Stimulated activated CD8-positive, alpha-beta memory T cell treated with anti-CD3 and anti-CD28 coated beads, Interleukin-7, amount 100 ng/mL, for 48 hours (primary cell): ENCODE results near the gene HIVEP3.

Experiments used
- DNase-seq, 2 donors: peaks; one replicate each; pipeline ENCODE4 v3.0.0-alpha.2; 2020; ENCODE audit warnings: low read depth in 1 of 2; ENCODE audit errors: extremely low read depth in 1 of 2

HIVEP3 gene

DNA sequence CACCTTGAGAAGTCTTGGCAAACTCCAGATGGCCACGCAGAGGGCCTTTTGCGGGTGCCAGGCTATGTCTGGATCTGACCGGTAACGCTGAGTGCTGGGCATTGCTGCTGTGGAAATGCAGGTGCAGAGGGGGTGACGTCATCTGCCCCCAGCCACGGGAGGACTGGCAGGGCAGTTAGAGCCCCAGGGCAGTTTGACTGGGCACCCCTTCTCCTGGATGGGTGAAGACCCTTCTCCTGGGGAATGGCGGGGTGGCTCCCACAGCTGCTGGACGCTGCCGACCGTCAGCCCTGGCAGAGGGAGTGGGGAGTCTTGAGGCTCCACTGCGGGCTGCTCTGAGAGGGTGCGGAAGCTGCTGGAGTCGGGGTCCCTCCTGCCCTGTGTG, 421.7 kb downstream of the HIVEP3 start:
- DNase-seq: no peak

DNA sequence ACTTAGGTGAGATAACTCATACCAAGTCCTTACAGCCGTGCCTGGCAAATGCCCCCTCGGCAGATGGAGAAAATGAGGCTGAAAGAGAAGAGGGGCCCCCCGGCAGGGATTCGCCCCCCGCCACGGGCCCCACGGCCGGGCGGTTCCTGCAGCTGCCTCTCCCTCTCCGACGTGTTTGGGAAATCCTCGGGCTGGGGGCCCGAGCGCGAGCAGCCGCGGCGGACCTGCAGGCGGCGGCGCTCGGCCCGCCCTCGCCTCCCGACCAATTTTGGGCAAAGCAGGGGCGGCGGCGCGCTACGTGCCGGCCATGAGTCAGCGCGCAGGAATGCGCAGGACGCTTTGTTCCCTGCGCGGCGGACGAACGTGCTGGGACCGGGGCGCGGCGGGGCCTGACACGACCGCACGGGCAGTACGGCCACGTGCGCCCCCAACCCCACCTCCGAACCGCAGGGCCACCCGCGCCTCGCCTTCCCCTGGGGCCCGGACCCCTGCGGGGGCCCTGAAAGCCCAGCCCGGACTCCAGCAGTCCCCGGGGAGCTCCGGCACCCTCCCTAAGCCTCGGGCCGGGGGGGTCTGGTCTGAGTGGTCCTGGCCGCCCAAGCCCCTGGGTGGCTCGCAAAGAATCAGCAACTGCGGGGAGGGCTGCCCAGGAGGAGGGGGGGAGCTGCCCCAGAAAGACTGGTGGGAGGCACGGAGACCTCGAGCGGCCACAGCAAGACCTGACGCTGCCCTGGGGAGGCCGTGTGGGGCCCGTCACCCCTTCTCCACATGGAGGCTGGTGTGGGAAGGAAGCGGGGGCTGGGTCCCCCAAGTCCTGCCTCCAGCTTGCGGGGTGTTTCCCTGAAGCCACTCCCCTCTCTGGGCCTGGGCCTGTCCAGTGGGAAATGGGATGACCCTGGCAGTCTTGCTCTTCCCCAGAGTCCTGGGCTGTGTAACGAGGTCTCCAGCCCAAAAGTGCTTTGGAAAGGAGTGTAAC, 422.4 kb downstream of the HIVEP3 start:
- peak; percentile 36 to 39 for DNase-seq

DNA sequence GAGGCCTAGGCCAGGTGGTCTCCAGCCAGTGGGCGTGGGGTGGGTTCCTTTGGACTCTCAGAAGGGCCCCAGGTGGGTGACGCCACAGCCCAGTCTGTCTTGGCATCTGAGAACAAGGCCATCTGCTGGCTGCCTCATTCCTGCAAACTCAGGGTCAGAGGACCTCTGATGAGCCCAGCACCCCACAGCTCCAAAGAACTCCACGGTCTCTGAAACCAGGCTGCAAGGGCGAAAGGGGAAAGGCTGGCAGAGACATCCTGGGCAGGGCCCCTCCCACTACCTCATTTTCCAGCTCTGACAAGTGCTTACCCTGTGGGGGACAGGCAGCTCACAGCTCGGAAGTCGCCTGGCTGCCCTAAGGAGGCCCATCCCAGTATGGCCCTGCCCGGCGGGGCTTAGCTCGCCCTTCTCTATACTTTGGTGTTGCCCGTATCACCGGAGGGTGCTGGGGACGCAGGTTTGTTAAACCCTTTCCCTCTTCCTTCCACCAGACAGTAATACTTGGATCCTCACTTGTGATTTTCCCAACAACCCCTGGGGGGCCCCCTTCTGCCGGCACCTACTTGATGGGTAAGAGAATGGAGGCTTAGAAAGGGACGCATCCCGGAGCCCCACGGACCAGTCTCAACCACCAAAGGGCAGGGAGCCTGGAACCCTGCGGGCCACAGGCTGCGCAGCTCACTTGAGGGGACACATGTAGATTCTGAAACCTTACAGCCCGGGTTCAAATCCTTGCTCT, 423.3 kb downstream of the HIVEP3 start:
- DNase-seq: no peak

DNA sequence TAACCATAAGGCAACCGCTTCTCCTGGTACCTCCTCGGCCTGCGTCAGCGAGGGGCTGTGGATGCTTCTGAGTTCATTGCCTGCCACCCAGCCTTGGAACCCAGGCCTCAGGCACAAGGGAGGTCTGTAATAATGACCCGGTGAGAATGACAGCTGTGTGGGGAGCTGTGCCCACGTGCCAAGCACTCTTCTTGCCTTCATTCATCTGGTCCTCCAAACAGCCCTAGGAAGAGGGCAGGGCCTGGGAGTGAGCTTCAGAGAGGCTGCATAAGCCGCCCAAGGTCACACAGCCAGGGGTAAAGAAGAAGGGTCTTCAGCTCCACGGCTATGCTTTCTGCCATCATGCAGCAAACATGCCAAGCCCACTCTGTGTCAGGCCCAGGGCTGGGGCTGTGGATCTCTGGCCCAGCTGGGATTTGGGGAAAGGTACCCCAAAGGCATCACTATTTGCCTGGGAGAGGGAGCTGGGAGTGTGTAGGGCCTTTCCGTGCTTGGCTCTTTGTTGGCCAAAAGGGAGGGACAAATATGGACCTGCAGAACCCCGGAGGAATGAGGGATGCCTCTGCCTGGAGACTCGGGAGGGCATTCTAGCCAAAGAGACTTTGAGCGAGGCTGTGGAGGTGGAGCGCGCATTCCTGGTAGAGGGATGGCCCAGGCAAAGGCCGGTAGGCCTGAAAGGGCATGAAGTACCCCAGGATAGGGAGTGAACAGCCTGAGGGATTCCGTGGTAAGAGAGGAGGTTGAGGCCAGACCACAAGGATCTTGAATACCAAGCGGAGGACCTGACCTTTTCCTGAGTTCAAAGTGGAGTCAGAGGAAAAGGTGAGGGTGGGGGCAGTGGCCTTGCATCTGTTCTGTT, 424.1 kb downstream of the HIVEP3 start:
- no peak for DNase-seq

DNA sequence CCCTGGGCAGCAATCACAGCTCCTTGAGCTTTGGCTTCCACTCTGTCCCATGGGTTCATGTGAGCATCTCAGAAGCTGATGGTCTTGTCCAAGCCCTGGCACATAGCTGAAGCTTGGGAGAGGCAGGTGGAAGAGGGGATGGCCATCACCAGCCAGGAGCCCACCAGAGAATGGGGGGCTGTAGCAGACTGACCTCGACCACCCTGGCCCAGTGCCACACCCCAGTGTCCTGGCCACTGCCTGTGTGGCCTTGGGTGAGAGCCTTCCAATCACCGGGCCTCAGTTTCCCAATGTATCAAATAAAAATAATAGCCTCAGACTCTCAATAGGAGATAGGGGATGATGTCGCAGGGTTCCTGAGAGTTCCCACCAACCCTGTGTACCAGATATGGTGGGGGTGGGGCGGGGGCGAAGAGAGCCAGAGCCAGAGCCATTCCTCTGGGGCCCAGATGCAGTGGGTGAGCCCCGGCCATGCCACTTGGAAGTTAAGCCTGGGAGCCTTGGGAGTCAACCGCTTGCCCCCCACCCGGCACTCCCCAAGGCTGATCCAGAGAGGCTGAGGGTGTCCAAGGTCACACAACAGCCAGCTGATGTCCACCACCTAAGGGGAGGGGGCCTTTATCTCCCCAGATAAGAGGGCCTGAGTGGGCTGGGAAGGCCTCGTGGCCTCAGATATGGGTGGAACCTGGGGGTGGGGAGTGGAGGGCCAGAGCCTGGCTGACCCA, 424.9 kb downstream of the HIVEP3 start:
- no peak for DNase-seq

DNA sequence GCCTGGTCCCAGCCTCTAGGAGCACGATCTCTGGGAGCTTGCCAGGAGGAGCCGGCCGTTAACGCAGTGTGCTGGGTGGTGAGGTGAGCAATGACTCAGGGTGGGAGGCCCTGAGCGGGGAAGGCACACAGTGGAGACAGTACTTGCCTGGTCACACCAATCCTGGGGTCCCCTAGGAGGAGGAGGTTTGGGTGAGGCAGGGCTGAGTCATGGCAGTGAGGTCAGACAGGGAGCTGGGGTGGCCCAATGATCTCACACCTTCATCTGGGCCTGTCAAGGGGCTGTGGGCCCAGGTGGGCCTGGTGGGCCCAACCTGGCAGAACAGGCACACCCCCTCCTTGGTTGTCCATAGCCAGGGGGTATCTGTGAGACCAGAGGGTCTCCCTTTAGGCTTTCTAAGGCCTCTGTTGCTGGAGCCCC, 425.6 kb downstream of the HIVEP3 start:
- peak in 1 of 2 donors; percentile 47 for DNase-seq

DNA sequence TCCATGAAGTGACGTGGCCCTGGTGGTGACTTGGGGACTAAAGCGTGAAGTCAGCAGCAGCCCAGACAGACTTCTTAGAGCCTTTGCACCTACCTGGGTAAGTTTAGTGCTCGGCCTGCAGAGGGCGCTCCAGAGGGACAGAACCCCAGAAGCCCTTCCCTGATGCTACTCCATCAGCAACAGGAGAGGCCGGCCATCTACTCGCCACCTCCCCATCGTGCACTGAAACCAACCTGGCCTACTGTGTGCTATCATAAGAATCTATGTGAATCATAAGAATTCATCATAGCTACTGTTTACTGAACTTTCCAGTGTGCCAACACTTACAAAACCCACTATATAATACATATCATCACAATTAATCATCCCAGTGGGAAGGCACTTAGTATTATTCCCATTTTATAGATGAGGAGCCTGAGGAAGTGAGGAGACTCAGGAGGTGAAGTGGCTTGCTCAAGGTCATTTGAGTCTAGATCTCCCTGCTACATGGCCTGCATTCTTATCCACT, 426.3 kb downstream of the HIVEP3 start:
- peak in 1 of 2 donors; percentile 35 for DNase-seq

DNA sequence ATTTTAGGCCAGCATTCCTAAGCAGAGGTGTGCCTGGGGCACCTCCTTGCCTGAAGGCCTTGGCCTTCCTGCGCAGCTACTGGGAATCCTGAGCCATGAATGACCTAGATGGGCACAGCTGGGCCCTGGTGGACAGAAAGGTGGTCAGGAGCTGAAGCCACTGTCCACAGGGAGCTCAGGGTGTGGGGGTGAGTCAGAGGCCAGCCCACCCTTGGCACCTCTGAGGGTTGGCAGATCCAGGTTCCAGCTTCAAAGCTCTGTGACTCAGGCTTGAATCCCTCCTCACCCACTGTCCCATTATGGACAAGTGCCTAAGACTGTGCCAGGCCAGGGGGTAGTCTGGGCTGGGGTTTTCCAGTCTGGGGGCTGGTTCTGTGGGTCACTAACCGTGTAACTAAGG, 427.8 kb downstream of the HIVEP3 start:
- DNase-seq: no peak

DNA sequence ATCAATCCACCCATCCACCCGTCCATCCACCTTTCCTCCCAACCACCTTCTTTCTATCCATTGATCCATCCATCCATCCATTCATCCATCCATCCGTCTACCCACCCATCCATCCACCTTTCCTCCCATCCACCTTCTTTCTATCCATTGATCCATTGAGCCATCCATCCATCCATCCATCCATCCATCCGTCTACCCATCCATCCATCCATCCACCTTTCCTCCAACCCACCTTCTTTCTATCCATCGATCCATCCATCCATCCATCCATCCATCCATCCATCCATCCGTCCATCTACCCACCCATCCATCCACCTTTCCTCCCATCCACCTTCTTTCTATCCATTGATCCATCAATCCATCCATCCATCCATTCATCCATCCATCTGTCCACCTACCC, 429.2 kb downstream of the HIVEP3 start:
- no peak for DNase-seq

DNA sequence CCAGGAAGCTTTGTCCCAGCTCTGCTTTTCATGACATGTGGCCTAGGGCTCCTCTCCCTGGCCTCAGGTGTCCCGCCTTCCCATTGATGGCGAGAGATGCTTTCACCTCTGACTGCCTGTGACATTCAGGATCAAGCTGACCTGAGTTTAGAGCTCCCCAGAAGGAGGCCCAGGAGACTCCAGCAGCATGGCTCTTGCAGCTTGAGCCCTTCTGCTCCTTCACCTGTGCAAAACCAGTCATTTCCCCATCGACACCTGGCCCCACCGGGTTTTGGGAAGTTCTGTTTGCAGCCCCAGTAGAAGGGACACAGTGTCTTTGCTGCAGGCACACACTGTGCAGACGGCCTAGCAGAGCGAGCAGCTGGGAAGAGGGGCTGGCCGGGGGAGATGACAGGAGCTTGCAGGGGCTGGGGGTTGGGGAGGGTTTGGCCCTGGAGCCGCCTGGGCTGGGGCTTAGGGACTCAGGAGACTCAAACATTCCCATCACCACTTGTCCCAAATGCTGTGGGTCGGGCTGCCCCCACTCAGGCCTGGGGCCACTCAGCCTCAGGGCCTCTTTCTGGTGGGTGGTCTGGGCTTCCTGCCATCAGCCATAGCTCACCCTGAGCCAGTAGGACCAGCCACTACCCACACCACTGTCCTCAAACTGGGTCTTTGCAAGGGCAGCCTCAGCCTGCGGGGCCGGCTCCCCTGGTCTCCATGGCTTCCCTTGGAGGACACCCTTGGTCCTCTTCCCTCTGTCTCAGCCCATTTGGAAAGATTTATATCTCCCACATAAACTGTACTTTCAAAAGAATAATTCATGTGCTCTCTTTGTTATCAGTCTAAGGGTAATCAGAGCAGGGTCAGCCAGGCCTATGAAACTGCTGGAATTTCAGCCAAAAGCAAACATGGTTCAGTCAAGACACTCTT, 430.4 kb downstream of the HIVEP3 start:
- DNase-seq: no peak

DNA sequence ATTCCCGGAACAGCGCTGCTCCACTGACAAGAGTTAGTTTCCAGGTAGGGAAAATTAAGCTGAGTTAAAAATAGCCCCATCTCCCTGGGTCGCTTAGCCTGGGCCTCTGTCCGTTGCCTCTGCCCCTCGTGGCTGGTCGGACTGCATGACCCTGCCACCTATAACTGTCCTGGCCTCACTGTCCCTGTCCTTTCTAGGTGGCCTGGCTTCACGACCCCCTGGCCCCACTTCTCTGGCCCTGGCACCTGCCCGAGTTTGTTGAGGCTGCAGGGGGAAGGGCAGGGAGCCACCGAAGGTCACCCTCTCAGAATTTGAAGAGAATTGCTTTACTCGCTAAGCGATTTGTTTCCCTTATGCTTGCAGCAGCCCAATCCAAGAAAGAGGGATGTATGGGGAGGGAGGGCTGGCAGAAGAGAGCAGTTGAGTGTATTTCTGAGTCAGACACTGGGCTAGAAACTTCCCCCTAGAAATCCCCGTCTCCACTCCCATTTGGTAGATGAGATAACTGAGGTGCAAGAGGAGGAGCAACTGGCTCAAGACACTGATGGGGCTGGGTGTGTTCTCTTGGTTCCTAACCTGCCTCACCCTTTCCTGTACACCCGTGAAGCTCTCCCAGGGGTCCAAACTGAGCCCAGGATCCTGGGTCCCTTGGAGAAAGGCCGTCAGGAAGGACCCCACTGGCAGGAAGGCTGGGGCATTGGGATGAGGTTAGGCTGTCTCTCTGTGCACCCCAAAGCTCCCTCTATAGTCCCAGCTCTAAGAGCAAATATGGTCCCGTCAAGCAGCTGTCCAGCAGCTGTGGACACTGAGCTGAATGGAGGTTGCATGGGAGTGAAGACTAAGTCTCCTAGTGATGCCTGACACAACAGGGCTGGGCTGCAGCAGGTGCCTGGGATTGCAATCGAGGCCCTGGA, 431.3 kb downstream of the HIVEP3 start:
- DNase-seq: no peak

DNA sequence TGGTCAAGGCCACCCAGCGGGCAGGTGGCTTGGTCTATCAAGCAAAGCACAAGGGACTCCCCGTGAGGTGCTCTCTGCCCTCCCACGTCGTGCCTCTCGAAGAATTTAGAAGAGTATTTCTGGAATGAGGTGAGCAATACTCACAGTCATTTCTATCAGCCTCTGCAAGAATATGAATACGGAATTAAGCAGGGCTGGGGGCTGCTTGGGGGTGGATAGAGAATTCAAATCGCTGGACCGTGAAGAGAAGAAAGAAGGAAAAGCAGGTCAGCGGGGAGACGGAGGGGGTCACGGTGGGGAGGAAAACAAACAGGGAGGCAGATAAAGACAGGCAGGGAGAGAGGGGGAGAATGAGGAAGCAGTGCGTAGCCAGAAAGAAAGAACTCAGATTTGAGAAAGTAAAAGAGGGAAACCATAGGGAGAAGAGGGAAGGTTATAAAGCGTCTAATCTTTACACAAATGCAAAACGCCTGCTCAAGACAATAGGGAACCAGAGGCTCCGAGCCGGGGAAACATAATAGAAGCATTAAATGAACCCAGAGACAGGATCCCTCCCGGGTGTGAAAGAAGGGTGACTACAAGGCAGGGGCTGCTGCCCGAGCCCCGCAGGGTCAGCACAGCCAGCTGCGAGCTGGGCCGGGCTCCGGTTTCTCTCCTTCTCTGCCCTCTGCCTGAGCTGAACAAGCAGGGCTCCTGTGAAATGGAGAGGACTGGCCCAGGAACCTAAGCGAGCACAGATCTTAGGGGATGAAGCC, 432.2 kb downstream of the HIVEP3 start:
- no peak for DNase-seq

DNA sequence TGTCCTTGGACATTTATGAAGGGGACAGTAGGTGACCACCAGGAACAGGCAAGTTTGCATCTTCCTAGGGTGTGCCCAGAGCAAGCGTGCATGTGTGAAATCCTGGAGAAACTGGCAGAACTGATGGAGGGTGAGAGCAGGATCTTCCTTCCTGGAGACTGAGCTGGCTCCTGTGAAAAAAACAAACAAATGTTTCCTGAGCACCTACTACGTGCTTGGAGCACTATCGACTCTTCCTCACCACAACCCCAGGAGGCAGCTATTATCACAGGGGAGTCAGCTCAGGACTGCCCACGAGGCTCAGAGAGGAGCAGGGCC, 432.7 kb downstream of the HIVEP3 start:
- DNase-seq: no peak

DNA sequence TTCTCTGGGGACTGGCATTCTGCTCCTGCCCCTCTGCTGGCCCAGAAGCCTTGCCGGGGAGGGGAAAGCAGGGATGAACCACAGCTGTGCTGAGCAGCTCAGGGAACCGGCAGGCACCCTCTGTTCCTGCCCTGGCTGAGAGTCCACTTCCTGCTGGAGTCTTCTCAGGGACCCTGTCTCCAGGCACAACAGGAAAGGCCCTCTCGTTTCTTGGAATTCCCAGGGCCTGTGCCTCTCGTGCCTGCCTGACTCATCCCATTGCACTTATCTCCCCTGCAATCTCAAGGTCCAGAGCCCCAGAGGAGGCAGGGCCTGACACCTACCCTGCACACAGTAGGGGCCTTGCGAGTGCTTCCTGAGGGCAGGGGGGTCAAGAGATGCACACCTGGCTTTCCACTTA, 433.1 kb downstream of the HIVEP3 start:
- no peak for DNase-seq

DNA sequence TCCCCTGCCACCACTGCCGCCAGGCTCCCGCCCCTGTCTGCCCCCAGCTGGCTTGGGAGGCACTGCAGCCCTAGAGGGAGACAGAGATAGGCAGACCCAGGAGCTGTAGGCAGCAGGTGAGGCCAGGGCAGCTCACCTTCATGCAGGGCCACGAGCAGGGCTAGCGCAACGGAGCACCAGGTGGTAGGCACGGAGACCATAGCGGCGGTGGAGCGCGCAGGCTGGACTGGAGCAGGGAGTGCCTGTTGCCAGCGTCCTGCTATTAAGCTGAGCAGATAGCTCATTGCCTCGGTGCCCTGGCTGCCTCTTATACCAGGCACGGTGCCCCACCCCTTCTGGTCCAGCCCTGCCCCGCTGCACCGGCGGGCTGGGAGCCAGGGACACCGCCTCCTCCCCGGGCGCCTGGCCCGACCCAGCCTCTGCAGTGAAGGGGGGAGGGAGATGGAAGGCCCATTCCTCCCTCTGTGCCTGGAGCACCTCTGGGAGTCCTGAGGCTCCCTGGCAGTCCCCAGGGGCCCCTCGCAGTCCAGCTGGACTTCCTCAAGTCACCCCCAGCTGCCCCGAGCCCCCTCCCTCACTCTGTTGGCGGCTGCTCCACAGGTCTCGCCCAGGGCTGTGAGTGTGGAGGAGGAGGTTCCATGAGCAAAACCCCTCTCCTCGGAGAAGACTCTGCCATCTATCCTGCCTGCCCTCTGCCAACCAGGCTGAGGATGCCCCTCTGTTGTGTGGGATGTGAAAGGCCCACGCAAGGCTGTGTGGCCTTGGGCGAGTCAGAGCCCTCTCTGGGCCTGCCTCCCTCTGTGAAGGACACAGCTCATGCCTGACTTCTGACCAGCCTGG, 434.1 kb downstream of the HIVEP3 start, which contains the start of gene EDN2:
TSS of gene EDN2 (minus strand) at position 282 of the 840 bp plus-strand sequence. CDS start at position 200, 82 bp downstream.
- no peak for DNase-seq

DNA sequence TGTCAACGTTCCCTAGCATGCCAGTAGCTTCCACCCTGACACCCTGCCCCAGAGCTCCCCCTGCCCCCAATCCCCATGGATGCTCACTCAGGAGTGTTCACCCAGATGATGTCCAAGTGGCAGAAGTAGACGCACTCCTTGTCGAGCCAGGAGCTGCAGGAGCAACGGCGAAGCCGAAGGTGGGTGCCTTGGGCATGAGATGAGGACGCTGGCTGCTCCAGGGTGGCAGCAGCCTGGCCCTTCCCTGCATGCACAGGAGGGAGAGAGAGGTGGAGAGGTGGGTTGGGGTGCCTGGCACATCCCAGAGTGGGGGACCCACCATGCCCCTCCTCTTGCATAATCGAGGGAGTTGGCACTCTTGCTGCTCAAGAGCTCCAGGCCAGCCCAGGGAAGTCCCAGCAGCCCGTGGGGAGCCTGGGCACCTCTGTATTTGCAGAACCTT, 434.7 kb downstream of the HIVEP3 start:
- DNase-seq: no peak
